NB4 (cell line): ENCODE results near the gene TMEM259.

Source experiments
- CTCF ChIP-seq: IDR thresholded peaks from one replicate; pipeline ENCODE4 v1.5.1; 2012; ENCODE audit warnings: low read depth, low read length
- MAX ChIP-seq: IDR thresholded peaks from 2 replicates; pipeline ENCODE4 v1.6.1; 2011; ENCODE audit warnings: low read depth, low read length
- MYC ChIP-seq: IDR thresholded peaks from 2 replicates; pipeline ENCODE4 v1.6.1; 2011; ENCODE audit warnings: low read depth, low read length
- POLR2A ChIP-seq: IDR thresholded peaks from 2 replicates; pipeline ENCODE4 v1.6.1; 2011; ENCODE audit warnings: mild to moderate bottlenecking; ENCODE audit not compliant: insufficient read length; ENCODE audit errors: extremely low read depth

GRCh38 chr19:998064-998463 lies 22.9 kb downstream of the TMEM259 start:
- TF ChIP-seq POLR2A (no peak), CTCF (no peak), MAX (no peak), MYC (no peak)
